ENCODE results near the gene NUDT16L1. TPM values are rescaled to one million over a fixed set of nuclear protein-coding genes. Genes with fewer than 3 reads are reported as not detected.

The NUDT16L1 gene
- polyA plus RNA-seq, 1 donor (not counting 4 experiments of a cell fraction or from before 2014, with no cell fraction given) = 23.0 TPM

DNA sequence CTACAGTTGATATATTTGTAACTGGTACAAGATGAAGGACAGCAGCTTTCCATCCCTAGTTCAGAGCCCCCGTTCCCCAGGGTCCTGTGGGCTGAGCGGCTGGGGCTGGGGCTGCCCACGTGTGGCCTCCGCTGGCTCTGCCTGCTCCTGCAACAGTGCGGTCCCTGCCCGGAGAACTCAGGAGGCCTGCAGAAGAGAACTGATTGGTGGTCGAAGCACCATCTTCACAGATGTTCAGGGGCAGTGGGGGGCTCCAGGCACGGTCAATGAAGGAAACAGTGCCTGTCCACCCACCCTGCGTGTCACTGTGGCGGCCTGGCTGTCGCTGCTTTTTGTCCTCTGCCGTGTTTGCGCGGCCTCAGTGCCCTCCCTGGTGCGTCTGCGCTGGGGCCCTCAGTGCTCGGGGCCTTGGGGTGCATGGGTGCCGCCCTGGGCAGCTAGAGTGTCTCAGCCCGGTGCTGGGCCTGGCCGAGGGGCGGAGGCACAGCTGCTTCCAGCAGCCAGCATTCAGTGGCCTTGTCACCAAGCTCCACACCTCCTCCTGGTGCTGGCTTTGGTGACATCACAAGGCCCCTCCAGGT is 4.2 kb upstream of the NUDT16L1 start:
- Histone ChIP-seq H3K4me2 (ENCODE audit: control insufficient read depth, extremely low read depth, insufficient read depth, low read depth, low read length) (no peak overlapping the region), H3K9me3 (ENCODE audit: control insufficient read depth, low read depth, low read length) (no peaks in the 10 kb centered on the region), H4K20me1 (ENCODE audit: control insufficient read depth, extremely low read depth, insufficient read depth, low read length) (no peaks in the 10 kb centered on the region), H3K4me1 (ENCODE audit: control insufficient read depth, extremely low read depth, insufficient read depth, low read length) (peaks cover 10% of the 10 kb centered on the region), H3K79me2 (ENCODE audit: control insufficient read depth, insufficient read depth, low read length) (no peaks in the 10 kb centered on the region), H3K36me3 (ENCODE audit: control insufficient read depth in 2 of 2, extremely low read depth in 1 of 2, insufficient read depth in 2 of 2, low read length in 2 of 2) (peaks cover 6 to 29% of the 10 kb centered on the region in 2 experiments), H3K9me1 (ENCODE audit: control insufficient read depth, extremely low read depth, insufficient read depth, low read length) (no peaks in the 10 kb centered on the region), H3K9ac (ENCODE audit: control insufficient read depth, extremely low read depth, insufficient read depth, low read length) (no peak overlapping the region), H3K27me3 (ENCODE audit: control insufficient read depth, extremely low read depth, insufficient read depth, low read length) (no peaks in the 10 kb centered on the region), H3K4me3 (ENCODE audit: control insufficient read depth in 2 of 3, extremely low read depth in 1 of 3, insufficient read depth in 2 of 3, low read depth in 1 of 3, low read length in 3 of 3) (no peak overlapping the region), H3K27ac (ENCODE audit: control insufficient read depth, insufficient read depth, low read length) (no peak overlapping the region), H2AFZ (ENCODE audit: control insufficient read depth, low read length) (no peak overlapping the region)
- dilution Hi-C loops (cut with MboI; ENCODE audit: extremely low pct_ligation_motif_present, low sequenced_read_pairs) = no loop called here
- TF ChIP-seq, protein P1, sequence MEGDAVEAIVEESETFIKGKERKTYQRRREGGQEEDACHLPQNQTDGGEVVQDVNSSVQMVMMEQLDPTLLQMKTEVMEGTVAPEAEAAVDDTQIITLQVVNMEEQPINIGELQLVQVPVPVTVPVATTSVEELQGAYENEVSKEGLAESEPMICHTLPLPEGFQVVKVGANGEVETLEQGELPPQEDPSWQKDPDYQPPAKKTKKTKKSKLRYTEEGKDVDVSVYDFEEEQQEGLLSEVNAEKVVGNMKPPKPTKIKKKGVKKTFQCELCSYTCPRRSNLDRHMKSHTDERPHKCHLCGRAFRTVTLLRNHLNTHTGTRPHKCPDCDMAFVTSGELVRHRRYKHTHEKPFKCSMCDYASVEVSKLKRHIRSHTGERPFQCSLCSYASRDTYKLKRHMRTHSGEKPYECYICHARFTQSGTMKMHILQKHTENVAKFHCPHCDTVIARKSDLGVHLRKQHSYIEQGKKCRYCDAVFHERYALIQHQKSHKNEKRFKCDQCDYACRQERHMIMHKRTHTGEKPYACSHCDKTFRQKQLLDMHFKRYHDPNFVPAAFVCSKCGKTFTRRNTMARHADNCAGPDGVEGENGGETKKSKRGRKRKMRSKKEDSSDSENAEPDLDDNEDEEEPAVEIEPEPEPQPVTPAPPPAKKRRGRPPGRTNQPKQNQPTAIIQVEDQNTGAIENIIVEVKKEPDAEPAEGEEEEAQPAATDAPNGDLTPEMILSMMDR (optimal IDR thresholded peaks at IDR 0.05 in 1 of 3, IDR thresholded peaks at IDR 0.05 in 1 of 3, conservative IDR thresholded peaks at IDR 0.05 in 1 of 3; ENCODE audit: extremely low read depth in 1 of 3, insufficient read depth in 2 of 3, low read length in 3 of 3) = no peak
- TF ChIP-seq EZH2 (IDR thresholded peaks at IDR 0.05; ENCODE audit: low read length) = no peak
- DNase-seq (ENCODE audit: low read depth, low spot score) (no peak), FAIRE-seq (no peak)

DNA sequence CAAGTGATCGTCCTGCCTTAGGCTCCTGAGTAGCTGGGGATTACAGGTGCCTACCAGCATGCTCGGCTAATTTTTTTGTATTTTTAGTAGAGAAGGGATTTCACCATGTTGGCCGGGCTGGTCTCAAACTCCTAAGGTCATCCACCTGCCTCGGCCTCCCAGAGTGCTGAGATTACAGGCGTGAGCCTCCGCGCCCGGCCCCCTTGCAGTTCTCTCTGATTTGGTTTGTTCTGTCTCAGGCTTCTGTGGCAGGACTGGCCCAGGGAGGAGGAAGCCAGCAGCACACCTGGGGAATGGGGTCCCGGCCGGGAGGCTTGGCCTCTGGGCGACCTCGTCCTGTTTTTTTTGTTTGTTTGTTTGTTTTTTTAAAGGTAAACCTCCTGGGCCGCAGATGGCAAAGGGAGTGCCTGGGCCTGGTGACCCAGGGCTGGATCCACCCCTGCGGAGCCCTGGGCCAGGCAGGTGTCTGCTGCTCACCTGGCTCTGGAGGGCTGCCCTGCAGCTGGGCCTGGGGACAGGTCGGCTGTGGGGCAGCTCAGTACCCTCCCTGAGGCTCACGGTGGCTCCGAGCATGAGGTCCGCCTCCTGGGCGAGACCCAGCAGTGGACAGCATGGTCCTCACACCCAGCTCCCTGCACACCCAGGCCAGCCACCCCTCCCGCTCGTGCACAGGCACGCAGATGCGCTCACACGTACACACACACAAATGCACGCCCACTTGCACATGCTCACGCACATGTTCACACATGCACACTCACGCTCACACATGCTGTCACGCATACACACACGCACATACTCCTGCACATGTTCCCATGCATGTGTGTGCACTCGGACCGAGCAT is 3.3 kb upstream of the NUDT16L1 start:
- H3K9me3 ChIP-seq (ENCODE audit: control insufficient read depth, low read depth, low read length) = no peaks in the 10 kb centered on the region
- FAIRE-seq = no peak

More for the DNA sequence above, 3.3 kb upstream of the NUDT16L1 start:
- Histone ChIP-seq H2AFZ (ENCODE audit: control insufficient read depth, low read length) (no peak overlapping the region), H3K4me2 (ENCODE audit: control insufficient read depth, extremely low read depth, insufficient read depth, low read depth, low read length) (no peak overlapping the region), H3K9ac (ENCODE audit: control insufficient read depth, extremely low read depth, insufficient read depth, low read length) (no peak overlapping the region), H4K20me1 (ENCODE audit: control insufficient read depth, extremely low read depth, insufficient read depth, low read length) (no peaks in the 10 kb centered on the region), H3K4me3 (ENCODE audit: control insufficient read depth in 2 of 3, extremely low read depth in 1 of 3, insufficient read depth in 2 of 3, low read depth in 1 of 3, low read length in 3 of 3) (no peak overlapping the region), H3K4me1 (ENCODE audit: control insufficient read depth, extremely low read depth, insufficient read depth, low read length) (peaks cover 5% of the 10 kb centered on the region), H3K79me2 (ENCODE audit: control insufficient read depth, insufficient read depth, low read length) (no peaks in the 10 kb centered on the region), H3K27ac (ENCODE audit: control insufficient read depth, insufficient read depth, low read length) (no peak overlapping the region), H3K36me3 (ENCODE audit: control insufficient read depth in 2 of 2, extremely low read depth in 1 of 2, insufficient read depth in 2 of 2, low read length in 2 of 2) (peaks cover 5 to 24% of the 10 kb centered on the region in 2 experiments), H3K9me1 (ENCODE audit: control insufficient read depth, extremely low read depth, insufficient read depth, low read length) (no peaks in the 10 kb centered on the region), H3K27me3 (ENCODE audit: control insufficient read depth, extremely low read depth, insufficient read depth, low read length) (no peaks in the 10 kb centered on the region)
- TF ChIP-seq, protein P1 (optimal IDR thresholded peaks at IDR 0.05 in 1 of 3, IDR thresholded peaks at IDR 0.05 in 1 of 3, conservative IDR thresholded peaks at IDR 0.05 in 1 of 3; ENCODE audit: extremely low read depth in 1 of 3, insufficient read depth in 2 of 3, low read length in 3 of 3) = no peak
- TF ChIP-seq EZH2 (IDR thresholded peaks at IDR 0.05; ENCODE audit: low read length) = no peak
- no peak for DNase-seq (ENCODE audit: low read depth, low spot score)
- dilution Hi-C loops (cut with MboI; ENCODE audit: extremely low pct_ligation_motif_present, low sequenced_read_pairs) = no loop called here
